Suppressor macrophage (primary cell): ENCODE measurements around the gene SEC24A.
A peak's percentile ranks its signal among the peaks of the same experiment; 100 is the strongest.
"Not testable (repeated sequence)": the region's sequence is repeated elsewhere in the genome, so short reads cannot be mapped to it uniquely, and the experiment has no call there.

Source experiments
- DNase-seq, 4 experiments: peaks; one replicate each; pipeline ENCODE4 v3.0.0-alpha.2; 2020 to 2022
- total RNA-seq, 17 experiments: gene quantifications; one replicate each; lab custom pipeline; 2026; ENCODE audit warnings: mixed read lengths in 6 of 17, inconsistent platforms in 3 of 17; lab: John Stamatoyannopoulos, UW

The SEC24A gene
- total RNA-seq, result 52.4 to 164 (median 96.7) reads per million in 17 experiments

DNA sequence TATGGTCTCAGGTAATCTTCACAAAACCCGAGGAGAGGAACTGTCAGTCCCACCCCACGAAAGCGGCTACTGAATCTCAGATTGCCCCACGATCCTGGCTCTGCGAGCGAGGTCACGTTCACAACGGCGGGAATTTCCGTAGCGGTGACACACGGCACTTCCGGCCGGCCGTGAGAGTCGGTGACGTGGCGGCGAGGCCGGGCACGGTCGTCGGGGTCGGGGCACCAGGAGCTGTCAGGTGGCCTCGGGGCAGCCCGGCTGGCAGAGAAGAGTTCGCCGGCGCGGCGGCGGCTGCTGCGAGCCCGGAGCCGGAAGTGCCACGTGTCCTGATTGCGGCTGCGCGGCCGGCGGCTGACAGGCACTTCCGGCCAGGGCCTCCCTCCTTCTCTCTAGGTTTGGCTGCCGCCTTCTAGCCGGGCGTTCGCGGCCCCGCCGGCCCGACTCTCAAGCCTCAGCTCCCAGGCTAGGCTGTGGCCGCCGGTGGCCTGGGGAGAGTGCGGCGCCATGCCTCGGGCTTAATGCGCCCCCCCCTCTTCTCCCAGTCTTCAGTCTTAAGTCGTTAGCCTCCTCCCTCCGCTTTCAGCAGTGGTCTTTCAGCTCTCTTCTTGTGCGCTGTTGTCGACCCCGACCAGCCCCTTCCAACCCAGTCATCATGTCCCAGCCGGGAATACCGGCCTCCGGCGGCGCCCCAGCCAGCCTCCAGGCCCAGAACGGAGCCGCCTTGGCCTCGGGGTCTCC is at the start of gene SEC24A:
SEC24A (plus strand) TSS at position 361 of the 738 bp plus-strand sequence; CDS start at position 653, 292 bp downstream.
- DNase-seq, result peak; percentile 91 to 97 (median 95)

GRCh38 chr5:134599820-134600219 is 48.8 kb upstream of the SEC24A start:
- DNase-seq, result not testable (repeated sequence)

DNA sequence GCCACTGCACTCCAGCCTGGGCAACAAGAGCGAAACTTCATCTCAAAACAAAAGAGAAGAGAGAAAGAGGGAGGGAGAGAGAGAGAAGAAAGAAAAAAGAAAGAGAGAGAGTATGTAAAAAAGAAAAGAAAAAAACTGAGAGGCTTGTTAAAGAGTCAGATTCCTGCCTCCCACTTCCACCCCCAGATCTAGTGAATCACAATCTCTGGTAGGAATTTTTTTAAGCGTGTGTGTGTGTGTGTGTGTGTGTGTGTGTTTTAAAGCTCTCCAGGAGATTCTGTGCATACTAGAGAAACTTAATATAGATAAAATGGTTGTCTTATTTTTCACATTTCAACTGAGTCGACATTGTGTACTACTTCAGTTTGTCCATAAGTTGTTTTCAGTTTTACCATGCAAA is 48.0 kb upstream of the SEC24A start:
- DNase-seq, result no peak

DNA sequence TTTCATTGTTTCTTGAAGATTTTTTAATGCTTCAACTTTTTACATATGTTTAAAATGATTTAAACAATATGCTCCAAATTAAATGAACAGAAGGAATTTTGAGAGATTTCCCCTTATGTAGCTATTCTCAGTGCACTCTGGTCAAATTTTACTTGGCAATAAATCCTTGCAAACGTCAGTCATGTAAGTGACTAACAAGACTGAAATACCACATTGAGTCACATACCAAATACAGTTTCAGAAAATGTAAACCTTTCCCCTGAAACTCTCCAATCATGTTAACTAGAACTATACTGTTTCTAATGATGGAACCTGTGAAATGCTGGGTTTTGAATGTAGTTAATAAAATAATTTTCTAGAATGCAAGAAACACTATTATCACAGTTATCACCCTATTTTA is 45.5 kb upstream of the SEC24A start:
- no peak for DNase-seq

- no peak for DNase-seq
Observed at GRCh38 chr5:134604908-134605307, 43.7 kb upstream of the SEC24A start.

DNA sequence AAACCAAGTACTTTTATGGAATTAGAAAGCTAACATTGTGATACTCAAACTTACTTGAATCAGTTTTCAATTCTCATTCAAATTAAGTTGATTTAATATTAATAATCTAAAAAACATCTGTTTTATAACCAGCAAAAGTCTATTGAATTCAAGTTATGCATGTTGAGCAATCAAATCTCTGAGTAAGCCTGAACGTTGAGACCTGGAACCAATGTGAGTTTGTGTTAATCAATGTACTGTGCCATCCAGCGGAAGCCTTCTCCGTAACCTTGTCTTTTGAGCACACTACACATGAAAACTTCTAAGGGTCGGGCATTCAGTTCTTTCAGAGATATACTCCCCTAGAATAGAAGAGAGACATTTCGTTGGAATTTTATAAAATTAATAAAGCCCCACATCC is 41.9 kb upstream of the SEC24A start:
- no peak for DNase-seq

DNA sequence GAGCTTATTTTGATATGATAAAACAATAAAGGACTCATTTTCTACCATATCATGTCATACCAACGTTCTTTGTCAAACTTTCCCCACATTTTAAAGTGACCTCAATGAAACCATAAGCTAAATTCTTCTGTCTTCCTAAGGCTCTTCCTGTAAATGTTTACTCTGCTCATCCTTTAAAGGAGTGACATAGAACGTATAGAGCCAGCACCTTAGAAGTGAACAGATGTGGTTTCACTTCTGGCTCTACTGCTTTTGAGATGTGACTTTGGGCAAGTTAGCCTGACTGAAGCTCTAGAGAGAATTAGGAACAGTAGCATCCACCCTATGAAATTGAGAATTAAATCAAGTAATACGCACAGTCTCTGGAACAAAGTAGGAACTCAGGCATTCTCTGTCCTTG is 40.0 kb upstream of the SEC24A start:
- no peak for DNase-seq

DNA sequence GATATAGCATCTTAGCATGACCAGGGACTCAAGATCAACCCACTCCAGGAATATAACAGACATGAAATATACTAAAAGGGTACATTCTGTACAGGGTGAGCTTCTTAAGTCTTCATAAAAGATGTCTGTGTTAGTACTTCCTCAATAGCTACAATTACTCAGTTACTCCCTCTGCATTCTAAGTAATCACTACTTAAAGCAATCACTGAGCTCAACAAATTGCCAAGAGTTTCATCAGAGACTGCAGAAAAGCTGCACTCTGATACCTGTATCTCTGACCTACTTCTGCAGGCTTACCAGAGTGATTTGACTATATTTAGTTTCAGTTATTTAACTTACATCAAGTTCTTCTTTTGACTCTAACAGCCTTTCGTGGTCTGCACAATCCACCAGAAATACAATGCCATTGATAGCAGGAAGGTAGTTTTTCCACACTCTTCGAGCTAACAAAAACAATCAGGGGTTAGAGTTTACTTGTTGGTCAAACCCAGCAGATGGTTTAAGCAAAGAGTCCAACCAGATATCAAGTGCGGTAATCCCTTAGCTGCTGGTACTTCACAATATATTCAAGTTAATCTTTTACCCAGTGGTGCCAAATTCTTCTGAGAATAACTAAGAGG is 39.2 kb upstream of the SEC24A start:
- DNase-seq, result no peak

DNA sequence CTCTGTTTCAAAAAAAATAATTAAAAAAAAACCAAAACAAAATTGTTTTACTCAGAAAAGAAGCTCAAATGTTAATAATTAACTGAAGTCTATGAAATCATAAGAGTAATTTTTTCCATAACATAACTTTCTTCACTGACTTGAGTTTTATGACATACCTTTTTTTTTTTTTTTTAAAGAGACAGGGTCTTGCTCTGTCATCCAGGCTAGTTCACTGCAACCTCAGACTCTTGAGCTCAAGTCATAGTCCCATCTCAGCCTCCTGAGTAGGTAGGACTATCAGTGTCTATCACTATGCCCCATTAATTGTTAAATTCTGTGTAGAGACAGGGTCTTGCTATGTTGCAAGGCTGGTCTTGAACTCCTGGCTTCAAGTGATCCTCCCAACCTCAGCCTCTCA is 37.9 kb upstream of the SEC24A start:
- DNase-seq, result no peak

- no peak for DNase-seq
Observed at GRCh38 chr5:134611515-134611914, 37.1 kb upstream of the SEC24A start.

DNA sequence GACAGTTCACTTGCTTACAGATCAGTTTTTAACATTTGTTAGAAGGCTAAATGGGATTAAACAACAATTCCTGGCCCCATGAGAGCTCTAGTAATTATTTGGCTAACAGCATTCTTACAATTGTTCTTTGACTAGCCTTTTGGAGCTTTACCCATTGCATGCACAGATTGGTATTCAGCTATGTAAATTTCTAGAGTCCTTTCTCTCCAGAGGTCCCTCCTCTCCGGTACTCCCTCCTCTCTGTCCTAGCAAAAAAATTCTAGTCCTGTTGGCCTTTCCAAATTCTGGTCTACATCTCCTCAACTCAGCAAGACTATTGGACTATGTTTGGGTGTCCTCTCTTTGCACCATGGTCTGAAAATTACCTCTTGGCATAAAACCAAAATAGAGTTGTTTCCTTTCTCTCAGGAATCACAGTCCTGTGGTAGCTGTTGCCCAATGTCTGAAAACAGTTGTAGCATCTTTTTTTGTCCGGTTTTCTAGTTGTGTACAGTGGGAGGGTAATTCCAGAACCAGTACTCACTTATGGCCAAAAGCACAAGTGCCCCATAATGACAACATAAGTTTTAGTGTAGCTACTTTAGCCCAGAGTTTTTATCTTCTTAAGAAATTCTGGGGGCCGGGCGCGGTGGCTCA is 34.0 kb upstream of the SEC24A start:
- DNase-seq, result no peak

GRCh38 chr5:134620634-134621033 is 28.0 kb upstream of the SEC24A start:
- DNase-seq, result no peak

GRCh38 chr5:134625559-134625958 is 23.0 kb upstream of the SEC24A start:
- DNase-seq, result no peak

GRCh38 chr5:134626369-134627014 is 22.1 kb upstream of the SEC24A start:
- peak in 3 of 4 experiments; percentile 20 to 60 (median 57) for DNase-seq

GRCh38 chr5:134634227-134634626 is 14.4 kb upstream of the SEC24A start:
- no peak for DNase-seq

- DNase-seq, result not testable (repeated sequence)
Observed at GRCh38 chr5:134635366-134635765, 13.2 kb upstream of the SEC24A start.

DNA sequence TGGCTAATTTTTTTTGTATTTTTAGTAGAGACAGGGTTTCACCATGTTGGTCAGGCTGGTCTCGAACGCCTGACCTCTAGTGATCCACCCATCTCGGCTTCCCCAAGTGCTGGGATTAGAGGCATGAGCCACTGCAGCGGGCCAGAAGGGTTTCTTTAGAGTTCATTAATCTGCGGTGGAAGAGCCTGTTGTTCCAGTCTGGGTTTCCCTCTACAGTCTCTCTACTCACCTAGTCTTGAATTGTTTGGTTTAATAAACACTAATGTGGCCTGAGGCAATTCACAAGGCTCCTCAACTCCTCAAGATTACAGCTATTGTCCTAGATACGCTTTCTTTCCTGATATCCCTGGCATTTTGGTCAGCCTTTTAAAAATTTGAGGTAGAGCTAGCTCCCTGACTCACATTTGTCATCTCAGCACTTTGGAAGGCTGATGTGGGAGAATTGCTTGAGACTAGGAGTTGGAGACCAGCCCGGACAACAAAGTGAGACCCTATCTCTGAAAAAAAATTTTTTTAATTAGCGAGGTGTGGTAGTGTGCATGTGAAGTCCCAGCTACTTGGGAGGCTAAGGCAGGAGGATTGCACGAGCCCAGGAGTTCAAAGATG is 11.4 kb upstream of the SEC24A start:
- DNase-seq, result no peak

DNA sequence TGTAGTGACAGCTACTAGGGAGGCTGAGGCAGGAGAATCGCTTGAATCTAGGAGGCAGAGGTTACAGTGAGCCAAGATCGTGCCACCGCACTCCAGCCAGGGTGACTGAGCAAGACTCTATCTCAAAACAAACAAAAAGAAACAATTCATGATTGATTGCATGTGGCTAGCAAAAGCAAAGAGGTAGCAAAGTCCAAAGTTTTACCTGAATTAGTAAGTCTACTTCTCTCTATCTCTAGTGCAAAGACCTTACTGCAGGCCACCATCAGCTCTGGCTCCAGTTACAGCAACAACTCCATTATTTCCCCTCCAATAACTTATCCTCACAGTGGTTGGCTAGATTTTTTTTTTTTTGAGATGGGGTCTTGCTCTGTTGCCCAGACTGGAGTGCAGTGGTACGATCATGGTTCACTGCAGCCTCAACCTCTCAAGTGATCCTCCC is 9.8 kb upstream of the SEC24A start:
- DNase-seq, result no peak

GRCh38 chr5:134642931-134643530 is 5.6 kb upstream of the SEC24A start:
- no peak for DNase-seq

GRCh38 chr5:134647750-134648424 is 698 bp upstream of the SEC24A start:
- peak; percentile 40 to 80 (median 63) for DNase-seq

DNA sequence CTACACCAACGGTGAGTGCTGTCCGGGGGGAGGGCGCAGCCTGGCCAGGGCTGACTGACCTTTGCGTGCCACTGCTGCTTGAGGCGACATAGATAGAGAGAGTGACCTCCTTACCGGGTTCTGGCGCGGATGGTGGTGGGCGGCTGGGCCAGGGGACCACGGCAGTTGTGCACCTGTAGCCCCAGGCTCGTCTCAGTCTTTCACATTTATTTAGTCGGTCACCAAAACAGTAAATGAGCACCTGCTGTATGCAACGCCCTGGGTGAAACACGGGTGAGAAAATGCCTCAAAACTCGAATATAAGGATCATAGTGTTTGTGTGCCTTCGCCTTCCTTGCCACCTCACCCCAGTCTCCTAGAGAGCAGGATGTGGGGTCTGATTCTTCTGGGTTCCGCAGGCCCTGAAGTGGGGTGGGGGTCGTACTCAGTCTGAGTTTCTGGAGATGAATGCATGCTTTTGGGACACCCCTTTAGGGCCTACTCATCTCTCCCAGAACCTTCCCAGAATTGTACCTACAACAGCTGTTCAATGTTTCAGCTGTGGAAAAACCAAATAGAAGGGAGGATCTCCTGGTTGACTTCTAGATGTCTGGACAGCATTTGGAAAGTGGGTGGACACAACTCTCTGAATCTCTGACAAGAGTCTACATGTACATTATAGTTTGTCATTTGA is 714 bp downstream of the SEC24A start:
- DNase-seq, result peak in 3 of 4 experiments; percentile 16 to 49 (median 32)
